NOMO-1 treated with dmso at 0.1 percent for 144 hours (cell line): Measurements from ENCODE around the gene OR51B5.
"Not testable (repeated sequence)": the region's sequence is repeated elsewhere in the genome, so short reads cannot be mapped to it uniquely, and the experiment has no call there.

Source experiments
- DNase-seq: peaks from one replicate; lab custom pipeline; 2025; ENCODE audit not compliant: unreplicated experiment; lab: John Stamatoyannopoulos, UW

Gene OR51B5

GRCh38 chr11:5336331-5336730 is 7.0 kb downstream of the OR51B5 start:
- no peak for DNase-seq

- DNase-seq = no peak
Measured at GRCh38 chr11:5335170-5335569, 8.2 kb downstream of the OR51B5 start.

GRCh38 chr11:5324197-5324596 is 19.1 kb downstream of the OR51B5 start, which contains the start of gene OR51B2:
TSS of gene OR51B2 (minus strand) at chr11:5324297. CDS start at chr11:5324297, 0 bp downstream.
- no peak for DNase-seq

GRCh38 chr11:5317292-5317691 is 26.0 kb downstream of the OR51B5 start:
- no peak for DNase-seq

GRCh38 chr11:5313326-5314023 is 29.8 kb downstream of the OR51B5 start:
- not testable (repeated sequence) for DNase-seq

- no peak for DNase-seq
Measured at GRCh38 chr11:5310423-5310822, 32.9 kb downstream of the OR51B5 start.

GRCh38 chr11:5307256-5308019 is 35.9 kb downstream of the OR51B5 start:
- no peak for DNase-seq

- DNase-seq = no peak
Measured at GRCh38 chr11:5304046-5304445, 39.3 kb downstream of the OR51B5 start.

- DNase-seq = no peak
Measured at GRCh38 chr11:5303626-5304025, 39.7 kb downstream of the OR51B5 start.

GRCh38 chr11:5301846-5302245 is 41.5 kb downstream of the OR51B5 start, which contains the start of gene OR51B4:
TSS of gene OR51B4 (minus strand) at chr11:5301946. CDS start at chr11:5301946, 0 bp downstream.
- no peak for DNase-seq

GRCh38 chr11:5300251-5300650 is 43.1 kb downstream of the OR51B5 start:
- no peak for DNase-seq

GRCh38 chr11:5298451-5298850 is 44.9 kb downstream of the OR51B5 start:
- no peak for DNase-seq

GRCh38 chr11:5297721-5298323 is 45.5 kb downstream of the OR51B5 start:
- DNase-seq = no peak

GRCh38 chr11:5294342-5294995 is 48.9 kb downstream of the OR51B5 start:
- not testable (repeated sequence) for DNase-seq

GRCh38 chr11:5293028-5293427 is 50.3 kb downstream of the OR51B5 start:
- no peak for DNase-seq
